Activated T-helper 1 cell treated with anti-CD3 and anti-CD28 coated beads, Interleukin-2, amount 50 U/mL, for 16 hours (primary cell): Measurements from ENCODE around the gene TMEM178B.

Experiments used
- DNase-seq, 2 donors: peaks; one replicate each; pipeline ENCODE4 v3.0.0-alpha.2; 2020; ENCODE audit warnings: low read depth in 1 of 2, low spot score in 1 of 2

The TMEM178B gene

DNA sequence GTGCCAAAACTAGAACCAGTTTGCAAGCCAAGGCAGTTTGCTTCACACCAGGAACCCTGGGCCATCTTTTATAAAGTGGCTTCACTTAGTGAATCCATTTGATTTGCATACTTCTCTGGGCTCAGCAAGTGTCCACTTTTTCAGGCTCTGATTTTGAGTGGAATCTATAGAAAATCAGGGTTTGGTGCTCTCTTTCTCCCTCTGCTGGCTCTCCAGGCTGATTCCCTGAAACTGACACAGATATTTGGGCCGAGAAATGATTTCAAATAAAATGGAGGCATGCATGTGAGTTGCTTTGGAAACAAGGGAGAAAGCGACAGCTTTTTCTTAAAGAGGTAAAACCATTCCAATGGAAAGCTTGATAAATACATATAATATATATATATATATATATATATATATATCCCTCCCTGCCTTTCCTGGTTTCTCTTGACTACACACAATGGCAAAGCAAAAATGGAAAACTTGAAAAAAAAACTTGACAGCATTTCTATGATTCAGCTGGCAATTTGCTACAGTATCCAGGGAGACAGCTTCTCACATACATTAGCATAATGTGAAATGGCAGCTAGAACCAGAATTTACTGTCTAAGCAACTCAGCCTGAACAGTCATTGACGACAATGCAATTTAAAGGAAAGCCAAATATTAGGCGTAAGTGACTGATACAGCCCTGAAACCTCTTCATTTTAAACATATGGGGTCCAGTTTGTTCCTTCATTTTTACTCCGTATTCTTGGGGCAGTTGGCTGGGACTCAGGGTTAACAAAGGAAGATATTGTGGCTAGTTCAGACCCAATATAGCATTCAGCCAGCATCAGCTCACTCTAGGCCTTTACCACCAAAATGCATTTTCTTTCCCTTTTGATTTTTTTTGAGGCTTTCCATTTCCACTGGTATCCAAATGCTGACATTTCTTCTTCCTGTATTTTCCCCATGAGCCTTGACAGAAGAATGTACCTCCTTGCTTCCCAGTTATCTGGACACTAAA is 188.5 kb downstream of the TMEM178B start:
- DNase-seq = no peak

DNA sequence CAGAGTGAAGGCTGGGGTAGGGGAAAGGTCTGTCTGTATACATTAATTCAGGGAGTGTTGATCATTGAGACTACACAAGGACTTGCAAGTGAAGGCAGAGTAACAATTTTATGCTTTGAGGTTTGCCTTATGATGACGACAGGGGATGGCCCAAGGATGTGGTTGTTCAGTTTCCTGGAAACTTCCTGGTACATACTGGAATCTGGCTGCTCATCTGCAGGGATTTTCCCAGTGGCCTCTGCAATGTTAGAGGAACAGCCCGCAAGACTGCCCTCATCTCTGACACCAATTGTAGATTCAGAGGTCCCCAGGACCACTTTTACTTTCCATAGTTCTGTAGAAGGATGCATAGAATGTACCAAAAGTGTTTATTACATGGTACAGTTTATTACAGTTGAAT is 189.6 kb downstream of the TMEM178B start:
- DNase-seq = no peak

DNA sequence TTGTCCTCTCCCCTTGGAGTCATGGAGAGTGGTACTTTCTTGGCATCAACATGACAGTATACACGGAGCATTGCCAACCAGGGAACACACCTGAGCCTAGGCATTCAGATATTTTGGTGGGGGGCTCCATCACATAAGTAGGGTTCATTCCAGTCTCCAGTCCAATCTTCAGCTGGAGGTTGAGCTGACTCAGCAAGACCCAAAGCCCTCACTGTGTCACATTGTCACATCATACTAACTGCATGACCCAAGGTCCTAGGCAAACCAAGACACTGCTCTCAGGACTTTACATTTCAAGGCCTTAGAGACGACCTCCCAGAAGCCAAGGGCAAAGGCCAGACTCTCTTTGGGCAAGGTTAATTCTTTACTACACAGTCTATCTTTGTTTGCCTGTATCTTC is 190.1 kb downstream of the TMEM178B start:
- DNase-seq = no peak

DNA sequence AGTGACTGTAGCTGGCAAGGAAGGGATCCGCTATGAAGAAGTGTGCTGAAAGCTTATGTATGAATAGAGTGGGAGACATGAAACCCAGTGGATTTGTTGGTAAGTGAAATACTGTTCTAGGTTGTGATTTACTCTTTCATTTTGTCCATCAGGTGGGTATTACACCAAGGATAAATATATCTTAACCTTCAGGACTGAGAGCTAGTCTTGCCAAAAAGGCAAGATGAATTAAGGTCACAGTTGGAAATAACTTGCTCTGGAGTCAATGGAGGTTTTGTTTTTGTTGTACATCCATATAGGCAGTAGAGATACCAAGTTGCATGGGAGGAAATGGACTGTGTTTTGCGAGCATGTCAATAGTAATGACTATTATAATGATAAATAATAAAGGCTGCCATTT is 190.6 kb downstream of the TMEM178B start:
- no peak for DNase-seq

DNA sequence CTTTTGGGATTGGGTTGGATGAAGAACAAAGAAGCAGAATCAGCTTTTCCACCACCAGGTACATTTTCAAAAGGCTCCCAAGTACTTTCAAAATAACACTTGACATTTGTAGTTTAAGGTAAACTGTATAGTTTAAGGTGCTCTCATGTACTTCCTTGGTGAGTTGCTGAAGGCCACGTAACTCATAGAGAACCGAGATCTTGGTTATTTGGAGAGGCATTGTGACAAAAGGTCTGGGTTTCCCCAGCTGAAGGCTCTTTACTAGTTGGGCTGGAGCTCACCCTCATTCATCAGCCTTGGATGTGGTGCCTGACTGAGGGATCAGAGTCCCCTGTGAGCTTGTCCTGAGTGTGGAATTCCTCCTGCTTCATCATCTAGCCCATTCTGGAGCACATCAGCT is 191.8 kb downstream of the TMEM178B start:
- no peak for DNase-seq

DNA sequence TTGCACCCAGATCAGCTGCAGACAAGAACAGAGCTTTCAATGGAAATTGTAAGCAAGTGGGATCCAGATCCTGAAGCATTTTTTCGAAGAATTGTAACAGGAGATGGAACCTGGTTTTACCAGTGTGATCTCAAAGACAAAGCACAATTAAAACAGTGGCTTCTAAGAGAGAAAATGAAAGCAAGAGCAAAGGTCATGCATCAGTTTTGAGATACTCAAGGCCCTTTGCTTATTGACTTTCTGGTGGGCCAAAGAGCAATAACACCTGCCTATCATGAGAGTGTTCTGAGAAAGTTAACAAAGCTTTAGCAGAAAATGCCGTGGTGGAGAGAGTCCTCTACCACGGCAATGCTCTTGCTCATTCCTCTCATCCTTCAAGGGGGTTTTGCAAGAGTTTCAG is 194.8 kb downstream of the TMEM178B start:
- no peak for DNase-seq

DNA sequence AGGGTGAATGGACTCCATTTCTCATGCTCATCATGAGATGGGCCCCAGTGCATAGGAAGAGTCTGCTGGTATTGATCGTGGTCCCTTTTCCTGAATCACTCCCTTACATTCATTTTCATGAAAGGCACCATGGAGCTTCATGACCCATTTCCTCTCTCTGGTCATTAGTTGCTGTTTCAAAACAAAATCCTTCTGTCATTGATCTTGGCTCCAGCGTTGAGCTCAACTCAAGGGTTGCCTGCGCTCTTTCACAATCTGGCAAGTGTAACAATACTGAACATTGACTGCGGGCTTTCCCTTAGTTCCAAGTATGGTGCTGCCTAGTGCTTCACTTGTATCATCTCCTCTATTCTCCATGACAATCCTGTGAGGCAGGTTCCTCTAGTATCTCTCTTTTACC is 197.6 kb downstream of the TMEM178B start:
- no peak for DNase-seq

DNA sequence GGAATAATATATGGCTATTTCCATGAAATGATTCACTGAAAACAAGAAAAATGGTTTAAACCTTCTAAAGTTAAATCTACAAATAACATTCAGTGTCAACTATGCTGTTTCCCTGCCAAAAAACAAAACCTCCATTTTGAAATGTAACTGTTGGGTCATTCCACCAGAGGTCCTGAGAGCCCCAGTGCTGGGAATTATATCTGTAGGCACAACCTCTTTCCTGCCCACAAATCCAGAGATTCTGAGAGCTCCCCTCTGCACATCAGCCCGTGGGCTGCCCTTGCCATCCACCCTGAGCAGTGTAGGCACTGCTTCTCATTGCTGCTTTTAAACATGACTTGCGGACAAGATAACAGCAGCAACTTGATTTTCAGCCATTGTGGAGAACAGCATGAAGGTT is 198.6 kb downstream of the TMEM178B start:
- DNase-seq = no peak

DNA sequence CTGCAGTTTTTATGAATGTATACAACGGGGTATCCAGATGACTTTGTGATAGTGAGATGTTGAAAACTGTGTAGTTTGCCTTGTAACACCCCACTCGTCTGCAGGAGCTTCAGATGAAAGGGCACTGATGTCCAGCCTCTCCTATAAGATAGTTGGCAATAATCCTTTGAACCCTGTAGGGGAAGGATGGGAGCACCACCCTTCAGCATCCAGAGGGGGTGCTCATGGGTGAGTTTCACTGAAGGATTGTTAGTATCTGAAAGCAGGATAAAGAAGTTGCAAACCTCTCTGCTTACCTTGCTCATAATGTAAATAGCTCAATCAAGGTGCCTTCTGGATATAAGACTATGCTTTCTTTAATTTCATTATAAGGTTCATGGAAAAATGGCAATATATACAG is 201.5 kb downstream of the TMEM178B start:
- no peak for DNase-seq

DNA sequence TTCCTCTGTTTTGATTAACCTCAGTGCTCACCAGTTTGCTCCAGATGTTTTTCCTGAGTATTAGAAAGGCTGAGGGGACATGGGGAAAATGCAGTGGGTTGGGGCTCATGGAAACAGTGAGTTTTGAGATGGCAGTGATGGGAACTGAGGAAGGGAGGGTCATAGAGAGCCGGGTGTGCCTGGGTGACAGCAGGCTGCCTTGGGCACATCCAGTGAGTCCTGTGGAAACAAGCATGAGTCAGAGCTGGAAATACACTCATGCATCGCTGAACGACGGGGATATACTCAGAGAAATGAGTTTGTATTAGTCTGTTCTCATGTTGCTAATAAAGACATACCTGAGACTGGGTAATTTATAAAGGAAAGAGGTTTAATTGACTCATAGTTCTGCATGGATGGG is 202.2 kb downstream of the TMEM178B start:
- no peak for DNase-seq

DNA sequence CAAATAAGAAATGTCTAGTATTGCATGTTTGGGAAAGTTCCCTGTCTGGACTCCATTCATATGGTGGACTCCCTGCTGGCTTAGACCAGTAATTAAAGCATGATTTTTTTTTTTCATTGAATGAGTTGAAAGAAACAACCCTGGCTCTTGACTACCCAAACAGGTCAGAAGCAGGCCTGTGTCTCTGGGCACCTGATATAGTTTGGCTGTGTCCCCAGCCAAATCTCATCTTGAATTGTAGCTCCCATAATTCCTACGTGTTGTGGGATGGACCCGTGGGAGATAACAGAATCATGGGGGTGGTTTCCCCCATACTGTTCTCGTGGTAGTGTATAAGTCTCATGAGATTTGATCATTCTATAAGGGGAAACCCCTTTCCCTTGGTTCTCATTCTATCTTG is 206.2 kb downstream of the TMEM178B start:
- no peak for DNase-seq

DNA sequence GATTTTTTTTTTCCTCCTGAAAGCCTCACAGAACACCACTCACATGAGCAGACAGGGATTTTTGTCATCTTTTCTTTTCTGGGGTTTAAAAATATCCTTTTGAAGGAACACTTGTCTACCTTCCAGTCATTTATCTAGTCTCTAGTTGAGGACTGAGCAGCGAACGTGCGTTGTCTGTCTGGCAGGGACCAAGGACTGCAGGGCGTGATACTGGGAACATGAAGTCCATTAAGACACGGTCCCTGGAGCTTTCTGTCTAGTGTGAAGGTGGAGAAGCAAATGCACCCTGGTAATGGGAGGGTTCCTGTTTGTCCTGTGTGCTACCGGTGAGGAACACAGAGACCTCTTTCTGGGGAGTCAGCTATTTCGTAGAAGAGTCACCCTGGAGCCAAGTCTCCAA is 207.4 kb downstream of the TMEM178B start:
- no peak for DNase-seq

DNA sequence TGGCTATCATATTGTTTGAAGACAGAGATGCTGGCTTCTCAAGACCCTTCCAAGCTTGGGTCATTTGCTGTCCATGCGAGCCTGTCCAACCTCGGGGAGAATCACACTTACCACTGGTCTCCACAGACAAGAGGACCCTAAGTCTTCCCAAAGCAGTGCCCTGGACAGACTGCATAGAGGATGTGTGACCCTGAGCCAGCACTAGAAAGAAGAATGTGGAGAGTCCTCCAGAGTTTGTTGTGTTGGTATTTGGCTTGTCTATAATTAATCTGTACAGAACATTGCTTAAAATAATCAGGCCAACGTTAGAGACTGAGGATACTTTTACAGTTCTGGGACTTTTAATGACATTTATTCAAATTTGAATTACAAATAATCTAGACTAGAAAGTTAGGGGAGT is 212.7 kb downstream of the TMEM178B start:
- no peak for DNase-seq

DNA sequence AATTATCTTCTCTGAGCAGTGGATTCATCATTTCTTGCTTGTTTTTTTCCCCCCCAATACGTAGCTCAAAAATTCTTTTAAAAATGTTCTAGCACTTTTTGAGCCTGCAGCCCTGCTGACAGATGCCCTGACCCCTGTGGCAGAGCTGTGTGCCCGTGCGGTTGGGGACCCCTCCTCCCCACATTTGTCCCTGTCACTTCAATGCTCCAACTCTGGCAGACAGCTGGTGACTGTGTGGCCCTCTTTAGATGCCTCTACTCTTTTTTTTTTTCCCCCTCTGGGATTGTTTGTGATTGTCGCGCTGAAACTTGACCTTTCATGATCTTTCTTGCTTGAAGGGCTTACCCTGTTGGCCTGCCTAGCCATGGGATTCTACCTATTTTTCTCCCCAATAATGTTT is 214.1 kb downstream of the TMEM178B start:
- no peak for DNase-seq

DNA sequence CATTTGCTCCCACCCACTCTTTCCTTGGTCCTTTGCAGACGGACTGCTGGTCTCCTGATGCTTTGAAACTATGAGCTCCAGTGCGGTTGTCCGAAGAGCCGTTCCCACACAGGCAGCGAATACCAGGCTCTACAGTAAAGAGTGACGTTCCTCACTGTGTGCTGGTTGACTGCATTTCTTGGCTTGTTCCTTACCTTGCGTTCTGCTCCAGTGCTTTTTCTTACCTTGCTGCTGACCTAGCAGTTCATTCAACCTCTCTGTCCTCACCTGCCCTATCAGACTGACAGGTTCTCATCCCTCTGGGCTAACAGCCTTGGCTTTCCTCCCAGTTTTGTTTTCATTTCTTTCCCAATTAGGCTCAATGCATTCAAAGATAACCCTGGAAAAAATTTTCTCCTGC is 214.8 kb downstream of the TMEM178B start:
- DNase-seq = no peak

DNA sequence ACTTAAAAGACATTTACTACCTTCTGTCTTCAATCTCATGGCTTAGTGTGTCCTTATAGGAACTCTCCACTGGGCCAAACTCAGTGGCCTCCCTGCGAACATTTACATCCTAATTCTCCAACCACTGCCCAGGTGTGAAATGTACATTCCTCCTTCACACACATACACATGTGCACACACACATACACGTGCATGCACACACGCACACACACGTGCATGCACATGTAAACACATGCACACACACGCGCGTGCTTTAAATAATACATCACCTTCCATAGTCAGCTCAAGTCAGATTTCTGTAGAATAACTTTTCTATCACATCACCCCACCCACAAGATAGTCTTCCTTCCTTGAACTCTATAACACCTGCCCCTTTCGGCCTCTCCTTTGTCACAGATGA is 216.5 kb downstream of the TMEM178B start:
- no peak for DNase-seq

DNA sequence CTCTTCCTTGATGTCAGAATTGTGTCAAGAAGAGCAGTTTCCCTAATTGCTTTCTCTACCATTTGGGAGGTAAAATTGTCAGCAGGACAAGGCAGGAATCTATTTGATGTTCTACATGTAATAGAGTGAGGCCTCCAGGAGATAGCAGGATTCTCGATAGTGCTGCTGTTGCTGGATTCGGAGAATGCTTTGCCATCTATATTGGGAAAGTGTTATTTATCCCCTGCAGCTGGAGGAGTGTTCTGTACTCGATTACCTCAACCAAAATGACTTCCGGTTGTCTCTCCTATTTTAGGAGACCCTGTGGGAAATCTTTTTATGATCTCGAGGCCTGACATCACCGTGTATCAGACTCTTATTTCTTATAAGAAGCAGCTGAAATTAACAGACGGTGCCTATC is 217.1 kb downstream of the TMEM178B start:
- no peak for DNase-seq

DNA sequence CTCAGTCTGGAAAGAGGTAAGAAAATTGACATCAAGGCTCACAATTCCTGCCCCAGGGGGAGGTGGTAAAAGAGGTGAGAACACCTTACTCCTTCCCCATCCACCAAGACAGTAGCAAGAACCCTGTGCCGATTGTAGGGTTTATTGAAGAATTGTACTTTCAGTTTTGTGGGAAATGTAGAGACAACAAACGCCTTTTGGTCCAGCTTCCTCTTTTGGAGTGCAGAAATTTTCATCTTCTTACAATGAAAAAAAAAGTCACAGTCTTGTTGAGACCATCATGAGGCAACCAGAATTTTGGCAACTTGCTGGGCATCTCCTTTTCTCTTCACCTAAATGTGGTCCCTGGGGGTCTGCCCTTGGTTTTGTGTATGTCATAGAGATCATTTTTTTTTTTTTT is 217.7 kb downstream of the TMEM178B start:
- DNase-seq = no peak

DNA sequence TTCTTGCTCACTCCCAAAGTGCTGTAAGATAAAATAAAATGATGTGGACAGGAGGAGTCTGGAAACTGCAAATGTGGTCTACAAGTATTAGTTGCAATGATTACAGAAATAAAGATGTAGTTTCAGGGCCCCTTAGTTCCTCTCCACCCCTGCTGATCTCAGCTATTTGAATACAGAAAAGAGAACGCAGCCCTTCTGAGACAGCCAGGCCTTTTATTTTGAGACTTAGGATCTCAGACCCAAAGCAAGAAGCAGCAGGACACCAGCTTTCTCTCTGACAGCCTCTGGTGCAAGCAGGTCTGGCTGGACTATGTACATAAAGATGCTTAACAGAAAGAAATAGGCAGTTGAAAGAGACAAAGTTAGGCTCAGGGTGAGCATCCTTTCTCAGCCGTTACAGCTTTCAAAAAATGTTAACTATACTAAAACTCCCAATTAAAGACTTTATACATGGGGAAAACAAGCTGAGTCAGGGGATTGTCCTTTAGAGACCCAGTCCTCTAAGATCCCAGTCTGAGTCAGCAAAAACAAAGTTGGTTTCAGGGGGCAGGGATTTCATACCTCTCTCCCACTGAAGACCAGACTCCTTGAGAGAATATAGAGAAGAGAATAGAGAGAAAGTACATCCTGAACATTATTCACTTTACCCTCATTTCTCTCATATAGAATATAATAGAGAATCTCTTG is 220.4 kb downstream of the TMEM178B start:
- no peak for DNase-seq

DNA sequence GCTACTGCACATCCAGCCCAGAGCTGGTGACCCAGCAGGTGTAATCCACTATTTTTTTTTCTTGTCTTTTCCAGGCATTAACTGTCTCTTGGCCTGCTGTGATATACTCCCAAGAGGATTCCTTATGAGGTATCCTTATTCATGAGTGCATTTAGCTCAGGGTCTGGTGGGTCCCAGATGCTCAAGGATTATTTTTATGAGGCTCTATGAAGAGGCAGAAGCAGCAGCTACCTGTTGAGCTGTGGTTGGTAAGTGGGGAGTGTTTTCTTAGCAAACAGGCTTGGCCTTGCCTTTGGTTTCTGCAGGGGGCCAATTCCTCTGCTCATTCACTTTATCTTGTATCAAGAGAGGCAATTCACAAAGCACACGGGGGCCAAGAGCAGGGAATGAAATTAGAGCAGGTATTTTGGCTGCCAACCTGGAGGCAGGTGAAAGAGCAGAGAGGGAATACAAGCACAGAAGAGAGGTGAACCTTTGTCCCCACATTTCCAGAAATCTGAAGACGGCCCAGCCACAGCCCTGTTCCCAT is 221.6 kb downstream of the TMEM178B start:
- no peak for DNase-seq

DNA sequence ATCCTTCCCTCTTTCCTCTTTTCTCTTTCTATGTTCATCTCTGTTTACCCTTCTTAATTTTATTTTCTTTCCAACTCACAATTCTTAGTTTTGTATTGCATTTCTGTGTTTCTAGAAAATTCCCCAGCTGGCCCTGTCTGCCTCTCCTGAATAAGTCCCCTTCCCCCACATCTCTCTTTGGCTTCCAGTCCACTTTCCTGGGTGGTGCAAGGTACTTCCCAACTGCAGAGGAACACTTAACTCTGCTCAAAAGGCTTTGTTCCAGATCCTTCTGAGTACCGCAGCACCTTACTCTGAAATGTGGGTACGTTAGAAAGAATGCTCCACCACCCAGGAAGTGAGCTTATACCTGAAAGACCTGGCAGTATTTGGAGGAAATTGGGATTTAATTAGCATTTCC is 227.0 kb downstream of the TMEM178B start:
- DNase-seq = no peak

DNA sequence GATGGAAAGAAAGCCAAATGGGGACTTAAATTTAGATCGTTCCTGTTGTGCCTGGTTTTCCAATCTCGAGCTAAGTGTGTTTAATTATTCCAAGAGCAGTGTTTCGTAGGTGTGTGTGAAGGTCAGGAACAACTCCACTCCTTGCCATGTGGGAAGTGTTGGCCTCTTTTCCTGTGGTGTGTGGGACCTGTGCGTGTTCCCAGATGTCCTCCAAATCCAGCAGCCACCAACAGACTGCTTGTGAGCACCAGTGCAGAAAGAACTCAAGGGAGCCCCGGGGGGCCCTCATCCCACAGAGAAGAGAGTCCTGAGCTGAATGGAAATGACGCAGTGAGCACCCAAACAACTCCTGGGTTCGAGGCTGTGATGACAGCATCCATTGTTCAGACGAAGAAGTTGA is 227.7 kb downstream of the TMEM178B start:
- no peak for DNase-seq
